GM19043 (cell line): ENCODE measurements around the gene DRD4.

ENCODE experiments used
- ATAC-seq: cut with Tn5 transposase; IDR thresholded peaks from one replicate; pipeline ENCODE4 v1.9.1; 2021; ENCODE audit warnings: low read depth; ENCODE audit not compliant: unreplicated experiment

Gene DRD4

GRCh38 chr11:620935-621814 lies 15.9 kb upstream of the DRD4 start:
- no peak for ATAC-seq

GRCh38 chr11:621838-622237 lies 15.2 kb upstream of the DRD4 start:
- ATAC-seq, result no peak

GRCh38 chr11:623349-623869 lies 13.7 kb upstream of the DRD4 start:
- no peak for ATAC-seq

- no peak for ATAC-seq
These were observed 12.9 kb upstream of the DRD4 start for GRCh38 chr11:623999-624704.

- ATAC-seq, result no peak
These were observed 12.1 kb upstream of the DRD4 start, which contains the start of gene CDHR5 for GRCh38 chr11:624705-625635. Gene CDHR5 (minus strand): TSS chr11:624955. CDS start chr11:624902, 53 bp downstream.

- ATAC-seq, result no peak
These were observed 11.3 kb upstream of the DRD4 start for GRCh38 chr11:625636-626268.

- no peak for ATAC-seq
These were observed 10.4 kb upstream of the DRD4 start, which contains the start of gene SCT for GRCh38 chr11:626475-627307. Gene SCT (minus strand): TSS chr11:627181. CDS start chr11:627143, 38 bp downstream.

- ATAC-seq, result no peak
These were observed 9.8 kb upstream of the DRD4 start for GRCh38 chr11:627308-627576.

GRCh38 chr11:628056-628455 lies 9.0 kb upstream of the DRD4 start:
- ATAC-seq, result no peak

GRCh38 chr11:629237-629583 lies 7.9 kb upstream of the DRD4 start:
- ATAC-seq, result no peak

GRCh38 chr11:630871-631270 lies 6.2 kb upstream of the DRD4 start:
- ATAC-seq, result no peak

- no peak for ATAC-seq
These were observed 1.0 kb upstream of the DRD4 start for GRCh38 chr11:635945-636510.

- ATAC-seq, result no peak
These were observed 194 bp downstream of the DRD4 start for GRCh38 chr11:637333-637592.

- no peak for ATAC-seq
These were observed 788 bp downstream of the DRD4 start for GRCh38 chr11:637593-638521.

GRCh38 chr11:638631-639331 lies 1.7 kb downstream of the DRD4 start:
- no peak for ATAC-seq

GRCh38 chr11:639332-639955 lies 2.4 kb downstream of the DRD4 start:
- ATAC-seq, result no peak

GRCh38 chr11:640021-640706 lies 3.1 kb downstream of the DRD4 start:
- ATAC-seq, result no peak
